Fibroblast of the aortic adventitia (primary cell): ENCODE results near the gene HS2ST1. TPM values are rescaled to one million over a fixed set of nuclear protein-coding genes. Genes with fewer than 3 reads are reported as not detected.

Experiments used
- DNase-seq: peaks from one replicate; pipeline ENCODE4 v3.0.0-alpha.2; 2010; ENCODE audit warnings: low read depth
- H3K4me3 ChIP-seq: 2 replicates; pipeline ENCODE4 v1.5.1; 2011; ENCODE audit warnings: low read depth, mild to moderate bottlenecking, control low read depth, low read length, moderate library complexity
- CTCF ChIP-seq: IDR thresholded peaks from 2 replicates; pipeline ENCODE4 v1.5.1; 2011; ENCODE audit warnings: mild to moderate bottlenecking, low read length, control low read depth, inconsistent platforms; ENCODE audit not compliant: insufficient read depth
- total RNA-seq: library from RNA; depleted of rRNA; stranded (reverse); fragments of >200 nt; gene quantifications from 2 replicates; pipeline ENCODE4 v1.2.3, GENCODE V29; 2012; ENCODE audit warnings: low replicate concordance

Gene HS2ST1
- total RNA-seq, 1 donor: 51.0 TPM

- DNase-seq: no peak
- no peak overlapping the region for H3K4me3 ChIP-seq
- peak; percentile 16 for TF ChIP-seq CTCF
Measured at GRCh38 chr1:87120779-87121178, 206.3 kb downstream of the HS2ST1 start.

- TF ChIP-seq CTCF: no peak
- no peak overlapping the region for H3K4me3 ChIP-seq
- no peak for DNase-seq
Measured at GRCh38 chr1:87121711-87122163, 207.3 kb downstream of the HS2ST1 start.

DNA sequence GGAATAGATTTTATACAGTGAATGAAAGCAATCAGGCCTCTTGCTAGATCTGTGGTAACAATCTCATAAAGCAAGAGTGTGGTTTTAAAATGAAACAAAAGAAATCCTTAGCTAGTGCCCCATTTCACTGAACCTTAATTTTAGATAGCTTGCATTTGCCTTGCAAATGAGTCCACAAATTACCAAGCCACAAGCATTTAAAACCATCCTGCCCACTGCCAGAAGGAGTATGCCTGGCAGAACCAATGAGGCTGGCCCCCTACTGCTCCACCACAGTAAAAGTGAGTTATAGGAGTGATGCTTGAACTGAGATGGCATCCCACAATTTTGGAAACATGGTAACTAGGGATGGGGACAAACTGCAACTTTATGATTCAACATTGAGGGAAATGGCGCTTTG is 207.8 kb downstream of the HS2ST1 start:
- no peak for DNase-seq
- no peak for TF ChIP-seq CTCF
- H3K4me3 ChIP-seq: no peak overlapping the region

DNA sequence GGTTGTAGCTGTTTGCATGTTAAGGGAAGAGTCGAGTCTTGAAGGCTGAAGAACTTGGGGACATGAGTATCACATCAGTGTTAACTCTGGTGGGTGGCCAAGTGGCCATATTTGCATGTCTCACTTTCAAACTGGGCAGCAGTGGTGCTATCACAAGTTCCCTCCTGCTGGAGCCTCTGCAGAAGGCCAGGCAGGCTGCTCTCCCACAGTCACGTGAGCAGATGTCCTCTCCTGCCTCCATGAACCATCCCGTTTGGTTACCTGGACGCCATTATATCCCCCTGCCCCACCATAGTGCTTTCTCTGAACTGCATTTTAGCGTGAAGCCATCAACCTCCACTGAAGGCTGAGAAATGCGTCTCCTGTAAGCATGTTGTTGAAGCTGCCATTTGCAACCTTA is 209.2 kb downstream of the HS2ST1 start:
- no peak overlapping the region for H3K4me3 ChIP-seq
- TF ChIP-seq CTCF: no peak
- no peak for DNase-seq

DNA sequence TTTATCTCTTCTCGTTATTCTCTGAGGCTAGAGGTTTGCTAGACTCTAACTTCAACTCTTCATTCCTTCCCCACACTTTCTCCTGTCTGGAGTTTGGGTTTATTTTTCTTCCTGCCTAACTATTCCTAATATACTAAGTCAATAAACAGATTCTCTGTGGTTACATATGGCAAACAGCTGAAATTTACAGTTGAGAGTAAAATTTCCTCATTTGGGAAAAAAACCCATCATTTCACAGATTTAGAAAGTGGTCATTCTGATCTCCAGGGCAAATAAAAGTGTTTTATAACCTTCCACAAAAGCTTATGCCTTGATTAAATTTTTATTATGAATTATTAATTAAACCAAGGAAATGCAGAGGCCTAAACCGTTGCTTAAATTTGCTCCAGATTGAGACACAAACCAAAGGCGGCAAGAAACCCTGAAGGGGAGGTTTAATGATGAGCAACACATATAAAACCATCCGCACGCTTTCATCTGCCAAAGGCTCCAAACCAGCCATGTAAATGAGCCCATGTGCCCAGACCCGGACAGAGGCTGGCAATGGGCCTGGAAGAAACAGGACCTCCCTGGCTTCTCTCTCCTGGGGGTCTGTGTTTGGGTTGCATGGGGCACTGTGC is 212.6 kb downstream of the HS2ST1 start:
- no peak overlapping the region for H3K4me3 ChIP-seq
- no peak for TF ChIP-seq CTCF
- DNase-seq: no peak

DNA sequence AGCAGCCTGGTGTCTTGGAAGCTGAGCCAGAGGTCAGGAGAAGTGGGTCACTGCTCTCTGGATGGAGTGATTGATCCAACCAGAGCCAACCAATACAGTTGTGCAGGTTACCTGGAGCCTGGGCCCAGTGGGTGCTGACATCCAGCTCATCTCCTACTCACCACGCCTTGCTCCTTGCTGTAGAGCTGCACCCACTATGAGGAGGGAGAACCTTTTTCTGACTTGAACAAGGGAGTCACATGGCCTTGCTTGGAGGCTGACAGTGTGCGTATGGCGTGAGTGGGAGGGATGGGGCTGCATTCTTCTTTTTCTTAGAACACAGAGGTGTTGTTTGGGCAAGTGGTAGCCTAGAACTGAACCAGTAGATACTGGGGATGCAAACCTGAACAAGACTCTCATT is 213.1 kb downstream of the HS2ST1 start:
- no peak for TF ChIP-seq CTCF
- DNase-seq: no peak
- no peak overlapping the region for H3K4me3 ChIP-seq

- no peak for DNase-seq
- H3K4me3 ChIP-seq: no peak overlapping the region
- no peak for TF ChIP-seq CTCF
Measured at GRCh38 chr1:87129038-87129437, 214.6 kb downstream of the HS2ST1 start.
